GM12878 (cell line): Measurements from ENCODE around the gene ENTPD6. TPM values are rescaled to one million over a fixed set of nuclear protein-coding genes. Genes with fewer than 3 reads are reported as not detected.

Source experiments
- ATAC-seq: fragments of 200-7000 bp; cut with Tn5 transposase; 3 replicates; pipeline ENCODE4 v1.9.1; 2020; ENCODE audit warnings: mild to moderate bottlenecking, moderate library complexity
- BruUV-seq: library from RNA; stranded (reverse); fragments of 400-500 nt; replicated peaks from 2 replicates; lab custom pipeline; 2021; lab: Mats Ljungman, UMichigan
- CTCF ChIA-PET: fragments of 300-600 bp; sonication (Branson Sonifier 250); formaldehyde crosslinking; extraction: SDS; loops from one replicate; lab custom pipeline; 2021; ENCODE audit warnings: inconsistent platforms; lab: Yijun Ruan, JAX
- POLR2A ChIA-PET: fragments of 350-600 bp; formaldehyde crosslinking; extraction: SDS; loops from one replicate; lab custom pipeline; 2021; ENCODE audit warnings: inconsistent platforms; lab: Charles Lee
- RAD21 ChIA-PET: fragments of 300-600 bp; sonication (Branson Sonifier 250); formaldehyde crosslinking; loops from one replicate; lab custom pipeline; 2023; ENCODE audit warnings: antibody characterized with exemption; ENCODE audit not compliant: unreplicated experiment; lab: Charles Lee
- SMC1A ChIA-PET: fragments of 300-600 bp; sonication (Branson Sonifier 250); formaldehyde crosslinking; loops from one replicate; lab custom pipeline; 2023; ENCODE audit not compliant: unreplicated experiment, uncharacterized antibody; lab: Charles Lee
- DNase-seq: peaks from one replicate; pipeline ENCODE4 v3.0.0-alpha.2; 2011; ENCODE audit warnings: low read depth, low spot score
- FAIRE-seq: peaks from 3 replicates; lab custom pipeline; 2011; peaks lifted over from hg19 to GRCh38; lab: Jason Lieb, UNC
- H2AFZ ChIP-seq: 2 replicates; pipeline ENCODE4 v1.6.0; 2011; ENCODE audit warnings: low read depth, low read length, control low read depth; ENCODE audit not compliant: control insufficient read depth
- H3K27ac ChIP-seq: 2 replicates; pipeline ENCODE4 v1.5.1; 2011; ENCODE audit warnings: control low read depth; ENCODE audit not compliant: control insufficient read depth, insufficient read depth
- H3K27me3 ChIP-seq, 2 experiments: replicated peaks in 1 of 2; 2 replicates each; pipeline versions ENCODE4 v1.6.0 to v1.6.1; 2011; ENCODE audit warnings: low read length in 1 of 2; ENCODE audit not compliant: control insufficient read depth in 2 of 2, insufficient read depth in 2 of 2
- H3K36me3 ChIP-seq, 2 experiments: 2 replicates each; pipeline ENCODE4 v1.5.1; 2011; ENCODE audit warnings: low read length in 1 of 2; ENCODE audit not compliant: control insufficient read depth in 2 of 2, insufficient read depth in 2 of 2
- H3K4me1 ChIP-seq: 2 replicates; pipeline ENCODE4 v1.6.1; 2011; ENCODE audit warnings: mild to moderate bottlenecking, low read length, moderate library complexity, mixed read lengths; ENCODE audit not compliant: control insufficient read depth, insufficient read depth
- H3K4me2 ChIP-seq: 2 replicates; pipeline ENCODE4 v1.6.0; 2011; ENCODE audit warnings: control low read depth; ENCODE audit not compliant: control insufficient read depth, insufficient read depth
- H3K4me3 ChIP-seq: fragments of 200-600 bp; sonication (generic); 2 replicates; pipeline ENCODE4 v1.5.1; 2016
- H3K79me2 ChIP-seq: 2 replicates; pipeline ENCODE4 v1.6.0; 2011; ENCODE audit warnings: low read length; ENCODE audit not compliant: control insufficient read depth, insufficient read depth
- H3K9ac ChIP-seq: 2 replicates; pipeline ENCODE4 v1.8.0; 2011; ENCODE audit warnings: low read length, control low read depth, mixed read lengths; ENCODE audit not compliant: control insufficient read depth, insufficient read depth
- H3K9me3 ChIP-seq: replicated peaks from 3 replicates; pipeline ENCODE4 v1.5.1; 2011; ENCODE audit warnings: mild to moderate bottlenecking, low read length; ENCODE audit not compliant: control insufficient read depth, insufficient read depth
- H4K20me1 ChIP-seq: 2 replicates; pipeline ENCODE4 v1.6.0; 2011; ENCODE audit not compliant: control insufficient read depth, insufficient read depth
- CBX5 ChIP-seq: sonication (generic); IDR thresholded peaks from 2 replicates; pipeline ENCODE4 v1.6.1; 2016; ENCODE audit warnings: low read depth, moderate library complexity, mild to moderate bottlenecking, inconsistent platforms
- CUX1 ChIP-seq: IDR thresholded peaks from 2 replicates; pipeline ENCODE4 v1.6.1; 2012; ENCODE audit warnings: improper control_type of control experiment, low read depth, low read length; ENCODE audit not compliant: insufficient replicate concordance
- EZH2 ChIP-seq: IDR thresholded peaks from 2 replicates; pipeline ENCODE4 v1.6.1; 2012; ENCODE audit warnings: low read depth, mild to moderate bottlenecking, control low read depth, inconsistent platforms, low read length, borderline replicate concordance; ENCODE audit not compliant: control insufficient read depth
- MTA2 ChIP-seq: fragments of 450-650 bp; IDR thresholded peaks from 2 replicates; pipeline ENCODE4 v1.6.1; 2016; ENCODE audit warnings: low read depth, mild to moderate bottlenecking, moderate library complexity
- NR2F1 ChIP-seq: fragments of 450-650 bp; conservative IDR thresholded peaks from 2 replicates; pipeline ENCODE4 v1.6.1; 2017; ENCODE audit warnings: mild to moderate bottlenecking
- RFX5 ChIP-seq: IDR thresholded peaks from 2 replicates; pipeline ENCODE4 v1.6.1; 2011; ENCODE audit warnings: low read depth, low read length, improper control_type of control experiment
- SIN3A ChIP-seq: IDR thresholded peaks from 2 replicates; pipeline ENCODE4 v1.6.1; 2012; ENCODE audit warnings: low read depth, low read length, improper control_type of control experiment
- SMAD5 ChIP-seq: IDR thresholded peaks from 2 replicates; pipeline ENCODE4 v1.6.1; 2016; ENCODE audit warnings: antibody characterized with exemption, low read depth
- USF1 ChIP-seq: IDR thresholded peaks from 2 replicates; pipeline ENCODE4 v1.6.1; 2011; ENCODE audit warnings: borderline replicate concordance, low read depth, mild to moderate bottlenecking, moderate library complexity, mixed read lengths, low read length; ENCODE audit not compliant: insufficient read depth; ENCODE audit errors: extremely low read length
- USF2 ChIP-seq: IDR thresholded peaks from 2 replicates; pipeline ENCODE4 v1.6.1; 2011; ENCODE audit warnings: low read depth, low read length, improper control_type of control experiment, borderline replicate concordance
- ZBTB11 ChIP-seq: fragments of 450-650 bp; formaldehyde crosslinking; IDR thresholded peaks from 2 replicates; pipeline ENCODE4 v1.5.0; 2022; ENCODE audit warnings: mild to moderate bottlenecking, missing genetic modification characterization
- ZZZ3 ChIP-seq: IDR thresholded peaks from 2 replicates; pipeline ENCODE4 v1.6.1; 2011; ENCODE audit warnings: low read depth; ENCODE audit not compliant: control insufficient read depth, insufficient read length
- WGBS: methylation state at CpG from one replicate; pipeline ENCODE4 v1.1.6; 2016; ENCODE audit warnings: low lambda C conversion rate; ENCODE audit not compliant: insufficient replicate concordance, insufficient coverage; ENCODE audit errors: missing lambda C conversion rate; 5-methylcytosine and 5-hydroxymethylcytosine counted together
- in situ Hi-C: fragments of 300-500 bp; cut with MboI; formaldehyde crosslinking; loops from 9 replicates; pipeline ENCODE4 v1.14.3; 2018; ENCODE audit warnings: mixed read lengths
- intact Hi-C: fragments of 100-400 bp; cut with micrococcal nuclease; formaldehyde crosslinking; loops from one replicate; pipeline ENCODE4 v1.14.2; 2022; ENCODE audit not compliant: unreplicated experiment
- polyA plus RNA-seq, 11 experiments: library from polyadenylated mRNA; depleted of rRNA in 4 of 11; unstranded in 6 of 11; stranded (reverse) in 5 of 11; fragments of >200 nt; fragmentation: Nextera tagmentation in 4 of 11; fragmentation: Illumina TruSeq in 1 of 11; extraction: Ambion mirVana in 4 of 11; extraction: Trizol in 1 of 11; gene quantifications; 1 replicate in 1 of 11; 2 replicates in 10 of 11; pipeline versions ENCODE4 v1.2.1 to v1.2.3, GENCODE V29; 2011 to 2016; ENCODE audit warnings: inconsistent platforms in 2 of 11, missing spikeins in 2 of 11, low read depth in 1 of 11
- total RNA-seq, 4 experiments: library from RNA; depleted of rRNA in 3 of 4; stranded (reverse); fragments of >200 nt in 3 of 4; fragmentation: Illumina TruSeq in 1 of 4; extraction: Trizol in 1 of 4; gene quantifications; 2 replicates each; pipeline versions ENCODE4 v1.2.1 to v1.2.3, GENCODE V29; 2013 to 2021

ENTPD6 gene
- total and polyA plus RNA-seq, 10 of the 15 experiments (the other 5 are each of a cell fraction or from before 2014, with no cell fraction given), result 0.53 to 45.4 (median 31.1) TPM

DNA sequence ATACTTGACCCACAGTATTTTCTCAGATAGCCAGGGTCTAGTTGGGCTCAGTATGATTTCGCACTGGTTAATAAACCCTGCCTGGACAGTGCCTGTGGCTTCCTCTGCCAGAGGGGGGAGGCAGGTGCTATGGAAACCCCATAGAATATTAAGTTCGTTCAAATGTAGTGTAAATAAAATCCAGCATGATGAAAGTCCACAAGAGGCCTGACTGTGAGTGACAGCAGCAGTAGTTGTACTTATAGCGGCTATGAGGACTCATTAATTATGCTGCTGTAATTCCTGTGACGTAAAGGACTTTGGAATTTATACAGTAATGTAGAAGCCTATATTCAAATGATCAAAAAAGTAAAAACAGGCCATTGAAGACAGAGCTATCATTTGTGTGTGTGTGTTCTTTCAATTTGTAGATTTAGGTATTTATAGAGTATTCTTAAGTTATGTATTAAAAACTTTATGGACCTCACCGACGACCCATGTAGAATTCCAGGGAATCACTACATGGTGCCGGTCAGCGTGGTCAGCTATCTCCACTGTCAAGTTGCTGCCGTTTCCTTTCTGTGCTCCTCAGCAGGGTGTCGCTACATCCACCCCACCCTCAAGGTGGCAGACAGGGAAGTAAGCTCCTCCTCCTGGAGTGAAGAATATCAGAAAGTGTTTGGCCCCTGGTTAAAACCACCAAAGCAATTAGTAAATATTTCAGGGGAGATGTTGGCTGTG, 62.4 kb downstream of the ENTPD6 start:
- DNase-seq, result no peak
- no TSS peak for BruUV-seq
- Histone ChIP-seq H3K4me3 (no peak overlapping the region), H3K79me2 (no peaks in the 10 kb centered on the region), H3K9me3 (no peaks in the 10 kb centered on the region), H3K27me3 (no peaks in the 10 kb centered on the region), H4K20me1 (no peaks in the 10 kb centered on the region), H3K9ac (no peak overlapping the region), H2AFZ (no peak overlapping the region), H3K4me2 (no peak overlapping the region), H3K4me1 (peaks cover 7% of the 10 kb centered on the region; the same call in 1 of the 2 replicates), H3K27ac (no peak overlapping the region), H3K36me3 (peaks cover 2 to 5% of the 10 kb centered on the region in 2 experiments; a peak in 3 of 4 replicates)
- ChIA-PET POLR2A (no interaction called here), RAD21 (no interaction called here), CTCF (interaction anchor here (0.6 kb wide), 1 partner anchor 15 kb away, joined by 3 read pairs; no protein-coding TSS in a partner anchor), SMC1A (no interaction called here)
- in situ Hi-C loops, result loop anchor here (25.0 kb wide), 1 partner anchor 1896 kb away; the partner anchor contains the start of genes GZF1 and NXT1
- intact Hi-C loops, result no loop called here
- ATAC-seq, result no peak
- FAIRE-seq, result no peak
- 94% methylated on average over 10 of the region's 10 CpGs for WGBS
- TF ChIP-seq SIN3A (no peak), CBX5 (no peak), CUX1 (no peak), NR2F1 (no peak), ZZZ3 (no peak), ZBTB11 (CRISPR knock-in tag) (no peak), USF2 (no peak), MTA2 (no peak), USF1 (no peak), EZH2 (no peak), SMAD5 (no peak), RFX5 (no peak)
